Neural progenitor cell (in vitro differentiated cells): ENCODE measurements around the gene PI3.

Experiments used
- EZH2 ChIP-seq: fragments of 200-600 bp; sonication (generic); IDR thresholded peaks from 2 replicates; pipeline ENCODE4 v1.6.1; 2017; ENCODE audit warnings: antibody characterized with exemption, mild to moderate bottlenecking, moderate library complexity
- EZH2phosphoT487 ChIP-seq: fragments of 200-600 bp; sonication (generic); IDR thresholded peaks from 2 replicates; pipeline ENCODE4 v1.6.1; 2017; ENCODE audit warnings: antibody characterized with exemption
- TF ChIP-seq, protein P1 (sequence below): fragments of 200-600 bp; sonication (generic); IDR thresholded peaks from 2 replicates; pipeline ENCODE4 v1.5.1; 2017; ENCODE audit warnings: antibody characterized with exemption, mild to moderate bottlenecking

- TF ChIP-seq EZH2phosphoT487 (no peak), EZH2 (no peak)
- TF ChIP-seq, protein P1, sequence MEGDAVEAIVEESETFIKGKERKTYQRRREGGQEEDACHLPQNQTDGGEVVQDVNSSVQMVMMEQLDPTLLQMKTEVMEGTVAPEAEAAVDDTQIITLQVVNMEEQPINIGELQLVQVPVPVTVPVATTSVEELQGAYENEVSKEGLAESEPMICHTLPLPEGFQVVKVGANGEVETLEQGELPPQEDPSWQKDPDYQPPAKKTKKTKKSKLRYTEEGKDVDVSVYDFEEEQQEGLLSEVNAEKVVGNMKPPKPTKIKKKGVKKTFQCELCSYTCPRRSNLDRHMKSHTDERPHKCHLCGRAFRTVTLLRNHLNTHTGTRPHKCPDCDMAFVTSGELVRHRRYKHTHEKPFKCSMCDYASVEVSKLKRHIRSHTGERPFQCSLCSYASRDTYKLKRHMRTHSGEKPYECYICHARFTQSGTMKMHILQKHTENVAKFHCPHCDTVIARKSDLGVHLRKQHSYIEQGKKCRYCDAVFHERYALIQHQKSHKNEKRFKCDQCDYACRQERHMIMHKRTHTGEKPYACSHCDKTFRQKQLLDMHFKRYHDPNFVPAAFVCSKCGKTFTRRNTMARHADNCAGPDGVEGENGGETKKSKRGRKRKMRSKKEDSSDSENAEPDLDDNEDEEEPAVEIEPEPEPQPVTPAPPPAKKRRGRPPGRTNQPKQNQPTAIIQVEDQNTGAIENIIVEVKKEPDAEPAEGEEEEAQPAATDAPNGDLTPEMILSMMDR: no peak
These were observed 22.3 kb upstream of the PI3 start for GRCh38 chr20:45152405-45152804.
